NB4 (cell line): ENCODE results near the gene RFX2.

Source experiments
- CTCF ChIP-seq: IDR thresholded peaks from one replicate; pipeline ENCODE4 v1.5.1; 2012; ENCODE audit warnings: low read depth, low read length
- MYC ChIP-seq: IDR thresholded peaks from 2 replicates; pipeline ENCODE4 v1.6.1; 2011; ENCODE audit warnings: low read depth, low read length
- POLR2A ChIP-seq: IDR thresholded peaks from 2 replicates; pipeline ENCODE4 v1.6.1; 2011; ENCODE audit warnings: mild to moderate bottlenecking; ENCODE audit not compliant: insufficient read length; ENCODE audit errors: extremely low read depth

DNA sequence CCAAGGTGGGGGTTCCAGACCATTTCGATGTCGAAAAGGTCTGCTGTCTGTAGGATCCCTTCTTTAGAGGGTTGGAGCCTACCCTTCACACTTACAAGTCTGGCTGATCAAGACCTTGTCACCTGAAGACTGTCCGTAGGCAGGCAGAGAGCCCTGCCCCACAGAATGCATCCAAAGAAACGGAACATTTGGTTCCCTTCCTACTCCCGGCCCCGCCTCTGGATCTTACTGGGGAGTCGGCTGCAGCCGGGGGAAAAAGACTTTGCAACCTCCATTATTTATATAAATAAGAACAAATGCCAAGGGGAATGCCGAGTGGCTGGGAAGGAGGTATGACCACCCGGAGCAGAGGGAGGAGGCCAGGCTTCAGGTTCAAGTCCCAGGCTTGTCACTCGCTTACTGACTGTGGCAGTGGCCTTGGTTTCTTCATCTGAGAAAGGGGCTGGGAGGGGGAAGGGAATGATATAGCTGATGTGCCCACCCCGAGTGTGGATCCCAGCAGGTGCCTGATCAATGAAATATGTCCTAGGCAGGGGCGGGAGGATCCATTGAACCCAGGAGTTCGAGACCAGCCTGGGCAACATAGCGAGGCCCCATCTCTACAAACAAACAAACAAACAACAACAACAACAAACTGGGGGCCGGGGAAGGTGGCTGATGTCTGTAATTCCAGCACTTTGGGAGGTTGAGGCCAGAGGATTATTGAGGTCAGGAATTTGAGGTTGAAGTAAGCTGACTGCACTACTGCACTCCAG is 48.7 kb downstream of the RFX2 start:
- TF ChIP-seq CTCF (no peak), POLR2A (no peak), MYC (no peak)
